Mucosa of descending colon (tissue), 3 donors: ENCODE measurements around the gene EXOC1L. TPM values are rescaled to one million over a fixed set of nuclear protein-coding genes. Genes with fewer than 3 reads are reported as not detected.

ENCODE experiments used
- ATAC-seq: fragments of 200-7000 bp; cut with Tn5 transposase; one replicate; pipeline ENCODE4 v1.9.1; 2020; ENCODE audit warnings: mild to moderate bottlenecking, moderate library complexity
- DNase-seq, 3 donors: peaks; one replicate each; pipeline ENCODE4 v3.0.0-alpha.2; 2020
- H3K36me3 ChIP-seq: fragments of 200-600 bp; one replicate; pipeline ENCODE4 v1.8.0; 2021; ENCODE audit warnings: low read depth, mild to moderate bottlenecking
- H3K4me1 ChIP-seq: fragments of 200-600 bp; one replicate; pipeline ENCODE4 v1.8.0; 2021; ENCODE audit warnings: low read depth, mild to moderate bottlenecking
- H3K4me3 ChIP-seq: fragments of 200-600 bp; one replicate; pipeline ENCODE4 v1.8.0; 2021; ENCODE audit warnings: mild to moderate bottlenecking
- H3K9me3 ChIP-seq: fragments of 200-600 bp; one replicate; pipeline ENCODE4 v1.8.0; 2021; ENCODE audit warnings: mild to moderate bottlenecking
- CTCF ChIP-seq: fragments of 200-600 bp; IDR thresholded peaks from one replicate; pipeline ENCODE4 v1.8.0; 2022; ENCODE audit warnings: antibody characterized with exemption, mild to moderate bottlenecking
- intact Hi-C, 2 donors: fragments of 100-400 bp; cut with DNase I in 1 of 2; cut with micrococcal nuclease in 1 of 2; formaldehyde crosslinking; loops; one replicate each; pipeline versions ENCODE4 v1.11.0 to v1.11.1; 2022; cut with DNase I, micrococcal nuclease
- total RNA-seq, 3 donors: library from RNA; stranded (reverse); fragmentation: NEBNext Ultra II Directional in 2 of 3; extraction: Animal tissue kit (Norgen Biotek cat#: 25700) in 2 of 3; gene quantifications; one replicate each; pipeline versions ENCODE4 v1.2.1 to v1.2.4, GENCODE V29; 2021 to 2023
- donor health status: DM: no; HTN: no; CAD: no; lungs with moderate emphysema.
- donor health status: DM: no; HTN: no; CAD: no.
- donor health status: DM: no; HTN: yes; CAD: no.

EXOC1L gene
- total RNA-seq, 3 donors from 2014 or later = not detected

GRCh38 chr4:55884093-55884850, 64.7 kb downstream of the EXOC1L start:
- no peaks in the 10 kb centered on the region for H3K36me3 ChIP-seq
- intact Hi-C loops = no loop called here
- DNase-seq = no peak
- H3K4me3 ChIP-seq = no peak overlapping the region
- no peak for TF ChIP-seq CTCF
- no peaks in the 10 kb centered on the region for H3K9me3 ChIP-seq
- no peaks in the 10 kb centered on the region for H3K4me1 ChIP-seq
- no peak for ATAC-seq

GRCh38 chr4:55884851-55885219, 65.2 kb downstream of the EXOC1L start:
- ATAC-seq = no peak
- intact Hi-C loops = no loop called here
- Histone ChIP-seq H3K4me1 (no peaks in the 10 kb centered on the region), H3K4me3 (no peak overlapping the region), H3K9me3 (no peaks in the 10 kb centered on the region), H3K36me3 (no peaks in the 10 kb centered on the region)
- no peak for DNase-seq
- TF ChIP-seq CTCF = no peak

Other genes with a start within 250 kb of the EXOC1L start
- not detected for gene PDCL2, start 227.5 kb upstream of the EXOC1L start, total RNA-seq
- gene NMU, start 183.5 kb upstream of the EXOC1L start, total RNA-seq = 1 to 10 TPM in 2 of 3 donors, under 1 TPM in 1; 0.81 to 1.5 (median 1.0) TPM
- gene EXOC1, start 33.9 kb downstream of the EXOC1L start, total RNA-seq = 10 to 100 TPM; 32.9 to 53.3 (median 37.4) TPM
- gene CEP135, start 129.2 kb downstream of the EXOC1L start, total RNA-seq = 1 to 10 TPM; 3.8 to 6.9 (median 5.9) TPM